Amniotic stem cell (primary cell): ENCODE data around the gene BTNL3.
"Not testable (repeated sequence)": the region's sequence is repeated elsewhere in the genome, so short reads cannot be mapped to it uniquely, and the experiment has no call there.

Experiments
- DNase-seq: peaks from one replicate; lab custom pipeline; 2025; lab: John Stamatoyannopoulos, UW

The BTNL3 gene, protein sequence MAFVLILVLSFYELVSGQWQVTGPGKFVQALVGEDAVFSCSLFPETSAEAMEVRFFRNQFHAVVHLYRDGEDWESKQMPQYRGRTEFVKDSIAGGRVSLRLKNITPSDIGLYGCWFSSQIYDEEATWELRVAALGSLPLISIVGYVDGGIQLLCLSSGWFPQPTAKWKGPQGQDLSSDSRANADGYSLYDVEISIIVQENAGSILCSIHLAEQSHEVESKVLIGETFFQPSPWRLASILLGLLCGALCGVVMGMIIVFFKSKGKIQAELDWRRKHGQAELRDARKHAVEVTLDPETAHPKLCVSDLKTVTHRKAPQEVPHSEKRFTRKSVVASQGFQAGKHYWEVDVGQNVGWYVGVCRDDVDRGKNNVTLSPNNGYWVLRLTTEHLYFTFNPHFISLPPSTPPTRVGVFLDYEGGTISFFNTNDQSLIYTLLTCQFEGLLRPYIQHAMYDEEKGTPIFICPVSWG

DNA sequence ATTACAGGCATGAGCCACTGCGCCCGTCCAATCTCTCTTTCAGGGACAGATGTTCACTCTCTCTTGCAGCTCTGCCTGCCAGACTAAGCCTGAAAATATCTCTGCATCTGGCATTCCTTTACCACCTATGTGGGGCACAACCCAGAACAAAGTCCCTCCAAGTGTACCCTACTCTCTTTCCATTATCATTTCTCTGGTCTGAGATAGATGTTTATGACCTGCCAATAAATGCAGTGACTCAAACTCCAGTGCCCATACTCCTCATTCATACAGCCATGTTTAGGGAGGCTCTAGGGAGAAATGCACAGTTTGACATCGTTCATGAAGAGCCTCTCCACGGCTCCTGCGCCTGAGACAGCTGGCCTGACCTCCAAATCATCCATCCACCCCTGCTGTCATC, at the start of gene BTNL3:
Gene BTNL3 (plus strand): TSS at position 255 of the 400 bp plus-strand sequence. CDS start 183 bp downstream, outside the sequence.
- no peak for DNase-seq

DNA sequence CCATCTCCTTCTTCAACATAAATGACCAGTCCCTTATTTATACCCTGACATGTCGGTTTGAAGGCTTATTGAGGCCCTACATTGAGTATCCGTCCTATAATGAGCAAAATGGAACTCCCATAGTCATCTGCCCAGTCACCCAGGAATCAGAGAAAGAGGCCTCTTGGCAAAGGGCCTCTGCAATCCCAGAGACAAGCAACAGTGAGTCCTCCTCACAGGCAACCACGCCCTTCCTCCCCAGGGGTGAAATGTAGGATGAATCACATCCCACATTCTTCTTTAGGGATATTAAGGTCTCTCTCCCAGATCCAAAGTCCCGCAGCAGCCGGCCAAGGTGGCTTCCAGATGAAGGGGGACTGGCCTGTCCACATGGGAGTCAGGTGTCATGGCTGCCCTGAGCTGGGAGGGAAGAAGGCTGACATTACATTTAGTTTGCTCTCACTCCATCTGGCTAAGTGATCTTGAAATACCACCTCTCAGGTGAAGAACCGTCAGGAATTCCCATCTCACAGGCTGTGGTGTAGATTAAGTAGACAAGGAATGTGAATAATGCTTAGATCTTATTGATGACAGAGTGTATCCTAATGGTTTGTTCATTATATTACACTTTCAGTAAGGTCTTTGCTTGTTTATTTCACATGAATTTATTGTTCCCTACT, 38.2 kb upstream of the BTNL3 start:
- no peak for DNase-seq

DNA sequence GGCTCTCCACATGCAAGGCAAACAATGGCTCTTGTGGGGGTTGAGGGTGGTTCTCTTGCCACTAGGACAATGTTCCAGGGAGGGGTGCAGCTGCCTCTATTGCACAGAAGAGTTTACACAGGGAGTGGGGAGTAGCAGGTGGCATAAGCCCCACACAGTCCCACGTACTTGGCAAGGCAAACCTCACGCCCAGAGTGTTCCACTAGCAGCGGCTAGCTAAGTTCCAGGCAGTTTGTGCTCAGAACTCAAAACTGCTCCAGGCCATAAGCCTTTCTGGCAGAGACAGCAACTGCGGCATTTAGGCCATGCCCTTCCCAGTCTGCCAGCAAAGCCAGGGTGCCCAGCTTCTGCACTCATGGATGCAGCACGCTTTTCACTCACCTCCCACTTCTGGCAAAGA, 29.0 kb upstream of the BTNL3 start:
- DNase-seq = no peak

DNA sequence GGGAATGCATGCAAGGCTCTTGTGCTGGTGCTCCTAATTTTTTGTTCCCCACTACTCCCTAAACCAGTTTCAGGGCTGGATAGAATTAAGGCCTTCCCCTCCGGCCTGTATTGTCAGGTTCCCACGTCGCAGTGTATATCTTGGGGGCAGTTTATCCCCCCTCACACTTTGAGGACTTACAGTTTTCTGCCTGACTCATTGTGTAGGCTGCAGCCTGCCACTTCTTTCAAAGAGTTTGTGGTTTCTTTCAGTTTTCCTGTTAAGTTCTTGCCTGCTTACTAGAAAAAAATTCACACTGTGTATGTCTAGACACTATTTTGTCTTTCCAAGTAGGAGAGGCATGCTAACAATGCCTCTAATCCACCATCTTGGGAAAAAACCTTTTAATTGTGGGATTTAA, 28.4 kb upstream of the BTNL3 start:
- no peak for DNase-seq

DNA sequence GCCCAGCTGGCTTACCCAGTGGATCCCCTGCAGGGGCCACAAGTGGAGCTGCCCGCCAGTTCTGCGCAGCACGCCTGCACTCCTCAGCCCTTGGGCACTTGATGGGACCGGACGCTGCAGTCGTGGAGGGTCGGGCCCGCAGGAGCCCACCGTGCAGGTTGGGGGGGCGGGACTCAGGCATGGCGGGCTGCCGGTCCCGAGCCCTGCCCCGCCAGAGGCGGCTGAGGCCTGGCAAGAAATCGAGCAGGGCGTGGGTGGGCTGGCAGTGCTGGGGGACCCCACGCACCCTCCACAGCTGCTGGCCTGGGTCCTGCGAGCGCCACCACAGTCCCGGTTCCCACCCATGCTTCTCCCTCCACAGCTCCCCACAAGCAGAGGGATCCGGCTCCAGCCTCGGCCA, 19.2 kb upstream of the BTNL3 start:
- no peak for DNase-seq

DNA sequence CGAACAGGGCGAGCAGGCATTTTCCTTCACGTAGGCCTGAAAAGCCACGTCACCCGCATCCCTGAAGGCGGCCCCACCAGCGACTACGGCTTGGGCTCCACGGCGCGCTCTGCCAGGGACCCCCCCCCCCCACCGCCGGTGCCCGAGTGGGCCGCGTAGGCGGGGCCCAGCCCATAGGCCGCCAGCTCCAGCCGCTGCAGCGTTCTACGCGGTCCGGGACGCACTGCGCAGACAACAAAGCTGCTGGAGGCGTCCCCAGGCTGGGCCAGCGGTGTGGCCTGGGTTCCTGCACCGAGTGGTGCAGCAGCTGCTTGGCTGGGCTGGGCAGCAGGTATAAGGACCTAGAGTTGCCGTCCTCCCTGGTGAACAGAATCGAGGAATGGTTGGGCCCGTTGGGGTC, 18.3 kb upstream of the BTNL3 start:
- no peak for DNase-seq

DNA sequence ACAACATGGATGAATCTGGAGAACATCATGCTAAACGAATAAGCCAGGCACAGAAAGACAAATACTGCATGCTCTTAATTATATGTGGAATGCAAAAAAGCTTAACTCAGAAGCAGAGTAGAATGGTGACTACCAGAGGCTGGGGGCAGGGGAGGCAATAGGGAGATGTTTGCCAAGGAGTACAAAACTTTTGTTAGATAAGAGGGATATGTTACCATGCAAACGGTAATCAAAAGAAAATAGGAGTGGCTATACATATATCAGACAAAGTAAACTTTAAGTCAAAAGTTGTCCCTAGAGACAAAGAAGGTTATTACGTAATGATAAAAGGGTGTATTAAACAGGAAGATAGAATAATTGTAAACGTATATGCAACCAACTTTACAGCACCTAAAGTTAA, 17.8 kb upstream of the BTNL3 start:
- no peak for DNase-seq

DNA sequence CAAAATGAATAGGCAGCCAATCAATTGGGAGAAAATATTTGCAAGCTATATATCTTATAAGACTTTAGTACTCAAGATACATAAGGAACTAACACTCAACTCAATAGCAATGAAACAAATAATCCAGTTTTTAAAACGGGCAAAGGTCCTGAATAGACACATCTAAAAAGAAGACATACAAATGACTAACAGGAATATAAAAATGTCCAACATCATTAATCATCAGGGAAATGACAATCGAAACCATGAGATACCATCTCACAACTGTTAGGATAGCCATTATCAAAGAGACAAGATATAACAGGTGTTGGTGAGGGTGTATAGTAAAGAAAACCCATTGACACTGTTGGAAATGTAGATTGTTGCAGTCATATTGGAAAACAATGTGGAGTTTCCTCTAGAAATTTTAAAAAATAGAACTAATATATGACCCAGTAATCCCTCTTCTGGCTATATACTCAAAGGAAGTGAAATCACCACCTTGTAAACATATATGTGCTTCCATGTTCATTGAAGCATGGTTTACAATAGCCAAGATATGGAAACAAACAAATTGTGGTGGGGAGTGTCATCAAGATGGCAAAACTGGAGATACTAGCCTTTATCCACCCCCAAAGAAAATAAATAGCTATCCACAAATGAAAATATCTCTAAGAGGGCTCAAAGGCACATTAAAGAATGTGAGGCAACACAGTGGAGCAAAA, 13.9 kb upstream of the BTNL3 start:
- DNase-seq = no peak

DNA sequence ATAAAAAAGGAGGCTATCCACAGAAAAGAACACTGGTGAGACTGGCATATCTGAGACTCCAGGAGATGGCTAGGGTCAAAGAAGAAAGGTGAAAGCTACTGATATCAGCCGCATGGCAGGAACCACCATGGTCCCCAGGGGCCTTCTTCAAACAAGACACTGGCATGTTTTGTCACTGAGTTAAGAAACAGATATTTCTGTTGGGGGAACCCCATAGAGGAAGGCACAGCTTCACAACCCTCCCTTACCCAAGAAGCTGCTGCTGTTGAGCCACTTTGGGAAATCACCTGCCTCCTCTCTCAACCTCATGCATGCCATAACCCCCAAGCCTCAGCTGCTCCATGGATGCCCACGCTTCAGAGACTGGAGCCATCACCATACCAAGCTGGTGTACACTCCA, 13.3 kb upstream of the BTNL3 start:
- no peak for DNase-seq

DNA sequence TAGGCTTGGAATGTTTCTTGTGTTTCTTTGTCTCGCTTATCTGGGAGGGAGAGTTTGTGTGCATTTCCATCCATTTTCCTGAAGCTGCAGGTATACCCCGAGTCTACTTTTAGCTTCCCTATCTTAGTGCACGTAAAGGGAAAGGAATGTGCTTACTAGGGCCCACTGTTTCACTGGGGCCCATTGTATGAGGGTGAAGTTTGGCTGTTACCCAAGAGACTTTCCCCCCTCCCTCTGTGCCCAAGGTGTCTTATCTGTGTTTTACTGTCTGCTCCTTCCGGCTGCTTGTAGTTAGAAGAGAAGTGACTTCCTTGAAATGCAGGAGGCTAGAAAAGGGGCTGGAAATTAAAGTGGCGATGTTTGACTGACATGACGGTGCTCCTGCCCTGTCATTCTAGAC, 12.1 kb upstream of the BTNL3 start:
- no peak for DNase-seq

DNA sequence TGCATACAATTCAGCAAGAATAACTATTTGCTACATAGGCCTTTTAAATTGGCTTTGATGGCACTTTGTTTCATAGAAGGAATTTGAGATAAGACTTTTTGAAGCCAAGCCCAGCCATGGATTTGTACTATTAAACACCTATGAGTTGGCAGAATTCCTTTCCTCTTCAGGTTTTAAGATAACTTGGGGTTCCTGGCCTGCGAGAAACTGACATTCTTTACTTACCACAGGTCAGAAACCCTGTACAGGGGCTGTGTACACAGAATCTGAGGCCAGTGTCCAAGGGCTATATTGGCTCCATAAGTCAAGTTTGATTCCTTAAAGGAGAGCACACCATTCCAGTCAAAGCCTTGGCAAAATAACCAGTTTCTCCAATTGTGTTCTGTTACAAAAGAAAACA, 10.8 kb upstream of the BTNL3 start:
- no peak for DNase-seq

DNA sequence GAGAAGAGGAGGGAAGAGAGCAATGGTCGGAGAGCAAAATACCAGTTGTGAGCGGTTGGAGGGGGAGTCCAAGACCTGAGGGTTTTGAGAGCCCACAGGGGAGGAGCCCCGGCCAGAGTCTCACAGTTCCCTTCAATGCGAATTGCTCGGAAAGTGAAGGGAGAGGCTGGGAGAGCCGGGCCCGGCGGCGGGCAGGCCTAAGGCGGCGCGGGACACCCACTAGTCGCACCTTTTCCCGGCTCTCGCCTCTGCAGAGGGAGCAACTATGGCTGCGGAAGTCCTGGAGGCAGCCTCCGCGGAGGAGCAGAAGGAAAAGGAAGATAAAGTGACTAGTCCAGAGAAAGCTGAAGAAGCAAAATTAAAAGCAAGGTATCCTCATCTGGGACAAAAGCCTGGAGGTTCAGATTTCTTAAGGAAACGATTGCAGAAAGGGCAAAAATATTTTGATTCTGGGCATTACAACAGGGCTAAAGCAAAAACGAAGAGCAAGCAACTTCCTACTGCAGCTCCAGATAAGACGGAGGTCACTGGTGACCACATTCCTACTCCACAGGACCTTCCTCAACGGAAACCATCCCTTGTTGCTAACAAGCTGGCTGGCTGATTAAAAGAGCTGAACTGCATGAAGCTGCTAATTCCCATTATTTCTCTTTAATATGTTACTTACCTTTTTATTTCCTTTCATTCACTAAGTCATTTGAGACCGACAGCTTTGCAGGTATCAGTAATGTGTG, 6.5 kb upstream of the BTNL3 start:
- no peak for DNase-seq

DNA sequence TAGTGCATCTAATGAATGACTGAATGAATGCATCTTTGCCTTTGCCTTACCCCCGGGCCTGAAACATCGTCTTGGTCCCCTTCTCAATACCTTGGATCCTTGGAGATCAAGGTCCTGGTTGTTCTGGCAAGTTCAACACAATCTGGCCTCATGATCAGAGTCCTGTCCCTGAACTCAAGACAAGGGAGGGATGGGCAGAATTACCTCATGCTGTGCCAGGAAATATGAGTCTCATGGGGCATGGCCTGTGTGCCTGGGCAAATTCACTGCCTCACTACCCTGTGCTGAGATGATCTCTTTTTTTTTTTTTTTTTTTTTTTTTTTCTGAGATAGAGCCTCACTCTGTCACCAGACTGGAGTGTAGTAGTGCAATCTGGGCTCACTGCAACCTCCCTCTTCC, 630 bp upstream of the BTNL3 start:
- no peak for DNase-seq

DNA sequence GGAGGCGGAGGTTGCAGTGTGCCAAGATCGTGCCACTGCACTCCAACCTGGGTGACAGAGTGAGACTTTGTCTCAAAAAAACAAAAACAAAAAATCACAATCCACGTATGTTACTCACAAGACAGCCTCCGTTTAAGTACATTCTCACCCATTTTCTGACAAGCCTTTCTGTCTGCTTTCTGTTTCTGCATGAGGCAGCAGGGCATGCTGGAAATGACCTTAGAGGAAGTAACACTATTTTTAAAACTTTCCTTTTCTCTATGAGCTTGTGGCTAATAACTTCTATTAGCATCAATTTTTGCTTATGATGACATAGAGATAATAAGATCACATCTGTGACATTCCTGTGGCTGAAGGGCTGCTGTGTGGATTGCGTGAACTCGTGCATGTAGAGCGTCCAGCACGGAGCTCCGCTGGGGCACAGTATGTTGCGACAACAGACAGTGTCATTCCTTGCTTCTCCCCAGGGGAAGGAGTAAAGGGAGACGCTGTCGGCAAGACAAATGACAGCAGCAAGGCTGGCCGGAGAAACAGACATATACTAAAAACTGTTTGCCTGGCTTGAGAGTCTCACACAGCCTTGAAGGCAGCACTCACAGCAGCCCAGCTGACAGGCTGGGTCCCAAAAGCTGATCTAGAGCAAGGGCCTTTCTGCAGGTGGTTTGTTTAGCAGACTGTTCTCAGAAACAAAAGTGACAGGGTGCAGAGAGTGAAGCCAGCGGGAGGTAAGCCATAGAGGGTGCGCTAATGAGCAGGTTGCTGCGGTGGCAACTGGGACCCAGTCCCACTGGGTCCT, 1.6 kb downstream of the BTNL3 start:
- DNase-seq = no peak

DNA sequence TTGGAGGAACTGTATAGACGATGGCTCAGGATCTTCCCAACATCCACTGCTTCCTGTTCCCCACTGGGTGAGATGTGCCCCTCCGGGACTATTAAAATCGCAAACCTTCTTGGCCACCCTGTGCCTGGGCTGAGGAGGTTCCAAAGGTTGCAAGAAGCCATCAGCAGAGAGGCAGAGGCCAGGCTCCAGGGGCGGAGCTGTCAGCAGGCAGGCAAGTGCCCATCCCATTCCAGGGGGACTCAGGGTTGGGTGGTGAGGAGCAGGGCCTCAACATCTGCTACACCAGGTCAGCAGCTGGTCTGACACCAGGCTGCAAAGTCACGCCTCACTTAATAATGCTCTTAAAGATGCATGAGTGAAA, 2.2 kb downstream of the BTNL3 start:
- no peak for DNase-seq

DNA sequence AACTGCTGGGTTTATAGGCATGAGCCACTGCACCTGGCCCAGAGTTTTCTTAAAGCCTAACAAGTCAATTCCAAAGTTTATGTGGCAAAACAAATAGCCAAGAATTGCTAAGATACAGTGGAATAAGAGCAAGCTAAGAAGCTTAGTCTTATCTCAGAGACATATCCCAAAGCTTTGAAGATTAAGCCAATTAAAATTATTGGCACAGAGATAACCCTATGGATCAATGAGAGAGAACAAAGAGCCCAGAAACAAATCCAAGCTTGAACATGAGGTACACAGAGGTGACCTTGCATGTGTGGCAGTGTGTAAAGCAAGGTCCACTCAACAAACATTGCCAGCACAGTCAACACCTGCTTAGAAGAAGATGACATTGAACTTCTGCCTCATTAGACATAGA, 13.3 kb downstream of the BTNL3 start:
- no peak for DNase-seq

DNA sequence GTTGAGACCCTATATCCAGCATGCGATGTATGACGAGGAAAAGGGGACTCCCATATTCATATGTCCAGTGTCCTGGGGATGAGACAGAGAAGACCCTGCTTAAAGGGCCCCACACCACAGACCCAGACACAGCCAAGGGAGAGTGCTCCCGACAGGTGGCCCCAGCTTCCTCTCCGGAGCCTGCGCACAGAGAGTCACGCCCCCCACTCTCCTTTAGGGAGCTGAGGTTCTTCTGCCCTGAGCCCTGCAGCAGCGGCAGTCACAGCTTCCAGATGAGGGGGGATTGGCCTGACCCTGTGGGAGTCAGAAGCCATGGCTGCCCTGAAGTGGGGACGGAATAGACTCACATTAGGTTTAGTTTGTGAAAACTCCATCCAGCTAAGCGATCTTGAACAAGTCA, 17.1 kb downstream of the BTNL3 start:
- DNase-seq = no peak

DNA sequence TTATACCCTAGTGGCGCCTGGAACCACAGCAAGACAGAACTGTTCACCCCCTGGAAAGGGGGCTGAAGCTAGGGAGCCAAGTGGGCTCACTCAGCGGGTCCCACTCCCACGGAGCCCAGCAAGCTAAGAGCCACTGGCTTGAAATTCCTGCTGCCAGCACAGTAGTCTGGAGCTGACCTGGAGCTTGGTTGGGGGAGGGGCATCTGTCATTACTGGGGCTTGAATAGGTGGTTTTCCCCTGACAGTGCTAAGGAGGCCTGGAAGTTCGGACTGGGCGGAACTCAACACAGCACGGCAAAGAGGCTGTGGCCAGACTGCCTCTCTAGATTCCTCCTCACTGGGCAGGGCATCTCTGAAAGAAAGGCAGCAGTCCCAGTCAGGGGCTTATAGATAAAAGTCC, 19.5 kb downstream of the BTNL3 start:
- DNase-seq = no peak

DNA sequence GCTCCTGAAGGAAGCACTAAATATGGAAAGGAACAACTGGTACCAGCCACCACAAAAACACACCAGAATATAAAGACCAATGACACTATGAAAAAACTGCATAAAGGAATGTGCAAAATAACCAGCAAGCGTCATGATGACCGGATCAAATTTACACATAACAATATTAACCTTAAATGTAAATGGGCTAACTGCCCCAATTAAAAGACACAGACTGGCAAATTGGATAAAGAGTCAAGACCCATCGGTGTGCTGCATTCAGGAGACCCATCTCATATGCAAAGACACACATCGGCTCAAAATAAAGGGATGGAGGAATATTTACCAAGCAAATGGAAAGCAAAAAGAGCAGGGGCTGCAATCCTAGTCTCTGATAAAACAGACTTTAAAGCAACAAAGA, 21.4 kb downstream of the BTNL3 start:
- not testable (repeated sequence) for DNase-seq

DNA sequence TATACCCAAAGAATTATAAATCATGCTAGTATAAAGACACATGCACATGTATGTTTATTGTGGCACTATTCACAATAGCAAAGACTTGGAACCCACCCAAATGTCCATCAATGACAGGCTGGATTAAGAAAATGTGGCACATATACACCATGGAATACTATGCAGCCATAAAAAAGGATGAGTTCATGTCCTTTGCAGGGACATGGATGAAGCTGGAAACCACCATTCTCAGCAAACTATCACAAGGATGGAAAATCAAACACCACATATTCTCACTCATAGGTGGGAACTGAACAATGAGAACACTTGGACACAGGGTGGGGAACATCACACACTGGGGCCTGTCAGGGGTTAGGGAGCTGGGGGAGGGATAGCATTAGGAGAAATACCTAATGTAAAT, 26.0 kb downstream of the BTNL3 start:
- not testable (repeated sequence) for DNase-seq

DNA sequence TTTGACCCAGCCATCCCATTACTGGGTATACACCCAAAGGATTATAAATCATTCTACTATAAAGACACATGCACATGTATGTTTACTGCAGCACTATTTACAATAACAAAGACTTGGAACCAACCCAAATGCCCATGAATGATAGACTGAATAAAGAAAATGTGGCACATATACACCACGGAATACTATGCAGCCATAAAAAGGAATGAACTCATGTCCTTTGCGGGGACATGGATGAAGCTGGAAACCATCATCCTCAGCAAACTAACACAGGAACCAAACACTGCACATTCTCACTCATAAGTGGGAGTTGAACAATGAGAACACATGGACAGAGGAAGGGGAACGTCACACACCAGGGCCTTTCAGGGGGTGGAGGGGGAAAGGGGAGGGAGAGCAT, 28.8 kb downstream of the BTNL3 start:
- not testable (repeated sequence) for DNase-seq

DNA sequence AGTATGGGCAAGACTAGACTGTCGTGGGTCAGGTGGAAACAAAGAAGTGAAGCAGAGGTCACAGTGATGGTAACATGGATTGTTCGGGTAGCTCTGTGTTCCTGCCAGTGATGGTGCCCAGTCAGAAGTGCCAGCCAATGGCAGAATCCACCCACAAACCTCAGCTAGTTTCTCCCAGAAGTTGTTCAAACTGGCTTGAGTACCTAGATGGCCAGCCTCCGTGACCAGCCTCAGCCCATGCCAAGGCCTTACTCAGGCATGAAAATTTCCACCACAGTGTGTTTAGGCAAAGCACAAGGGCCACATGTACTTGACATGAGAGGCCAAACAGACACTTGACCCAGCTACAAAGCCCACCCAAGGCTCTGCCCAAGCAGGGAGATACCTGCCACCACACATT, 32.0 kb downstream of the BTNL3 start:
- DNase-seq = no peak
